IMR-90 (cell line): Measurements from ENCODE around the gene ORMDL2. TPM values are rescaled to one million over a fixed set of nuclear protein-coding genes. Genes with fewer than 3 reads are reported as not detected.

Experiments used
- ATAC-seq: fragments of 200-7000 bp; cut with Tn5 transposase; 2 replicates; pipeline ENCODE4 v1.9.1; 2020; ENCODE audit warnings: low read depth, mild to moderate bottlenecking, moderate library complexity
- BruUV-seq: library from RNA; stranded (reverse); fragments of 400-500 nt; replicated peaks from 2 replicates; lab custom pipeline; 2021; lab: Mats Ljungman, UMichigan
- CTCF ChIA-PET: fragments of 300-600 bp; formaldehyde crosslinking; extraction: SDS; loops from one replicate; lab custom pipeline; 2021; ENCODE audit warnings: antibody characterized with exemption; lab: Yijun Ruan, JAX
- POLR2A ChIA-PET: fragments of 300-600 bp; sonication (Branson Sonifier 250); formaldehyde crosslinking; loops from one replicate; lab custom pipeline; 2022; ENCODE audit warnings: antibody characterized with exemption; ENCODE audit not compliant: unreplicated experiment; lab: Charles Lee
- DNase-seq: peaks from one replicate; pipeline ENCODE4 v3.0.0; 2013
- H2AFZ ChIP-seq: replicated peaks from 2 replicates; pipeline ENCODE3; 2013; ENCODE audit warnings: low read length, mild to moderate bottlenecking; ENCODE audit not compliant: poor library complexity
- H2AK5ac ChIP-seq: 2 replicates; pipeline ENCODE4 v1.6.1; 2013; ENCODE audit warnings: low read depth, low read length, inconsistent platforms
- H2AK9ac ChIP-seq: replicated peaks from 2 replicates; pipeline ENCODE3; 2013; ENCODE audit warnings: mild to moderate bottlenecking, low read depth, low read length, moderate library complexity; ENCODE audit not compliant: poor library complexity
- H2BK120ac ChIP-seq: 2 replicates; pipeline ENCODE4 v1.6.1; 2013; ENCODE audit warnings: low read depth, low read length, inconsistent platforms
- H2BK15ac ChIP-seq: 3 replicates; pipeline ENCODE4 v1.6.1; 2013; ENCODE audit warnings: low read depth, low read length, inconsistent platforms
- H2BK20ac ChIP-seq: 2 replicates; pipeline ENCODE4 v1.6.1; 2013; ENCODE audit warnings: low read depth, mild to moderate bottlenecking, inconsistent platforms, low read length, moderate library complexity
- H2BK5ac ChIP-seq: 2 replicates; pipeline ENCODE4 v1.6.1; 2013; ENCODE audit warnings: mild to moderate bottlenecking, low read depth, low read length, inconsistent platforms; ENCODE audit not compliant: poor library complexity, severe bottlenecking
- H3K14ac ChIP-seq: replicated peaks from 2 replicates; pipeline ENCODE4 v1.6.1; 2013; ENCODE audit warnings: low read depth, low read length, inconsistent platforms
- H3K18ac ChIP-seq: 2 replicates; pipeline ENCODE4 v1.6.1; 2013; ENCODE audit warnings: low read depth, low read length, control low read depth
- H3K23ac ChIP-seq: 2 replicates; pipeline ENCODE4 v1.6.1; 2013; ENCODE audit warnings: low read depth, low read length, inconsistent platforms
- H3K27ac ChIP-seq: 2 replicates; pipeline ENCODE4 v1.5.1; 2013; ENCODE audit warnings: mild to moderate bottlenecking, control low read depth, low read length; ENCODE audit not compliant: insufficient read depth
- H3K27me3 ChIP-seq: 2 replicates; pipeline ENCODE4 v1.6.1; 2013; ENCODE audit warnings: low read length; ENCODE audit not compliant: control insufficient read depth, insufficient read depth
- H3K36me3 ChIP-seq: 2 replicates; pipeline ENCODE4 v1.6.1; 2013; ENCODE audit warnings: low read length, mixed read lengths; ENCODE audit not compliant: control insufficient read depth, insufficient read depth
- H3K4ac ChIP-seq: 2 replicates; pipeline ENCODE4 v1.6.1; 2013; ENCODE audit warnings: low read depth, low read length, inconsistent platforms
- H3K4me1 ChIP-seq: 2 replicates; pipeline ENCODE4 v1.6.1; 2013; ENCODE audit warnings: low read length, mixed read lengths; ENCODE audit not compliant: control insufficient read depth, insufficient read depth
- H3K4me2 ChIP-seq: 2 replicates; pipeline ENCODE4 v1.6.1; 2013; ENCODE audit warnings: low read depth, mild to moderate bottlenecking, control low read depth, low read length, moderate library complexity
- H3K4me3 ChIP-seq: 2 replicates; pipeline ENCODE4 v1.5.1; 2013; ENCODE audit warnings: low read depth, mild to moderate bottlenecking, control low read depth, low read length, moderate library complexity; ENCODE audit not compliant: insufficient read depth
- H3K56ac ChIP-seq: 2 replicates; pipeline ENCODE4 v1.6.1; 2013; ENCODE audit warnings: low read length, inconsistent platforms; ENCODE audit not compliant: insufficient read depth; ENCODE audit errors: extremely low read depth
- H3K79me1 ChIP-seq, 2 experiments: 2 replicates each; pipeline ENCODE4 v1.6.1; 2013; ENCODE audit warnings: low read length in 2 of 2, inconsistent platforms in 1 of 2, low read depth in 1 of 2
- H3K9ac ChIP-seq: 2 replicates; pipeline ENCODE4 v1.6.1; 2013; ENCODE audit warnings: low read depth, low read length, control low read depth
- H3K9me1 ChIP-seq: 2 replicates; pipeline ENCODE4 v1.6.1; 2013; ENCODE audit warnings: low read length, inconsistent platforms; ENCODE audit not compliant: insufficient read depth
- H3K9me3 ChIP-seq: 2 replicates; pipeline ENCODE4 v1.6.1; 2013; ENCODE audit warnings: low read length; ENCODE audit not compliant: control insufficient read depth, insufficient read depth
- H4K20me1 ChIP-seq: 2 replicates; pipeline ENCODE4 v1.6.1; 2013; ENCODE audit warnings: low read length, inconsistent platforms; ENCODE audit not compliant: insufficient read depth
- H4K5ac ChIP-seq: 2 replicates; pipeline ENCODE4 v1.6.1; 2013; ENCODE audit warnings: mild to moderate bottlenecking, low read depth, low read length, control low read depth
- H4K8ac ChIP-seq, 2 experiments: 2 replicates each; pipeline ENCODE4 v1.6.1; 2013; ENCODE audit warnings: low read depth in 2 of 2, low read length in 2 of 2, control low read depth in 1 of 2, inconsistent platforms in 1 of 2
- H4K91ac ChIP-seq: 2 replicates; pipeline ENCODE4 v1.6.1; 2013; ENCODE audit warnings: low read depth, low read length, inconsistent platforms; ENCODE audit not compliant: insufficient read depth
- BHLHE40 ChIP-seq: fragments of 150-350 bp; IDR thresholded peaks from 2 replicates; pipeline ENCODE4 v1.6.1; 2016; ENCODE audit warnings: mild to moderate bottlenecking, low read depth, low read length
- CEBPB ChIP-seq: IDR thresholded peaks from 2 replicates; pipeline ENCODE4 v1.6.1; 2012; ENCODE audit warnings: low read depth, low read length, improper control_type of control experiment
- CHD1 ChIP-seq: IDR thresholded peaks from 2 replicates; pipeline ENCODE4 v1.6.1; 2012; ENCODE audit warnings: low read depth, low read length, improper control_type of control experiment
- CTCF ChIP-seq: conservative IDR thresholded peaks from 2 replicates; pipeline ENCODE4 v1.5.1; 2012; ENCODE audit warnings: mild to moderate bottlenecking, low read depth, low read length, improper control_type of control experiment
- ELK1 ChIP-seq: fragments of 150-350 bp; IDR thresholded peaks from 2 replicates; pipeline ENCODE4 v1.6.1; 2016; ENCODE audit warnings: low read depth, mild to moderate bottlenecking, low read length, moderate library complexity, borderline replicate concordance
- FOS ChIP-seq: fragments of 150-350 bp; IDR thresholded peaks from 2 replicates; pipeline ENCODE4 v1.6.1; 2016; ENCODE audit warnings: low read depth, low read length
- MAFK ChIP-seq: IDR thresholded peaks from 2 replicates; pipeline ENCODE4 v1.6.1; 2012; ENCODE audit warnings: low read depth, low read length, improper control_type of control experiment
- MAZ ChIP-seq: IDR thresholded peaks from 2 replicates; pipeline ENCODE4 v1.6.1; 2012; ENCODE audit warnings: low read depth, mild to moderate bottlenecking, low read length, improper control_type of control experiment, moderate library complexity, borderline replicate concordance
- MXI1 ChIP-seq: IDR thresholded peaks from 2 replicates; pipeline ENCODE4 v1.6.1; 2012; ENCODE audit warnings: low read depth, mild to moderate bottlenecking, low read length, moderate library complexity, borderline replicate concordance
- NFE2L2 ChIP-seq: fragments of 150-350 bp; IDR thresholded peaks from 2 replicates; pipeline ENCODE4 v1.6.1; 2016; ENCODE audit warnings: low read depth, mild to moderate bottlenecking, low read length
- POLR2A ChIP-seq: IDR thresholded peaks from 2 replicates; pipeline ENCODE4 v1.6.1; 2012; ENCODE audit warnings: mild to moderate bottlenecking, low read depth, low read length
- RAD21 ChIP-seq: IDR thresholded peaks from 2 replicates; pipeline ENCODE4 v1.6.1; 2012; ENCODE audit warnings: low read length, improper control_type of control experiment
- RCOR1 ChIP-seq: IDR thresholded peaks from 2 replicates; pipeline ENCODE4 v1.6.1; 2012; ENCODE audit warnings: mild to moderate bottlenecking, low read length, improper control_type of control experiment; ENCODE audit not compliant: insufficient replicate concordance
- RFX5 ChIP-seq: IDR thresholded peaks from 2 replicates; pipeline ENCODE4 v1.8.0; 2012; ENCODE audit warnings: low read depth, mild to moderate bottlenecking, low read length, moderate library complexity
- SMC3 ChIP-seq: fragments of 150-350 bp; IDR thresholded peaks from 2 replicates; pipeline ENCODE4 v1.6.1; 2016; ENCODE audit warnings: low read depth, mild to moderate bottlenecking, antibody characterized with exemption, low read length, moderate library complexity
- USF2 ChIP-seq: fragments of 150-350 bp; IDR thresholded peaks from 2 replicates; pipeline ENCODE4 v1.6.1; 2017; ENCODE audit warnings: mild to moderate bottlenecking, antibody characterized with exemption, low read length, low read depth
- WGBS, 2 experiments: methylation state at CpG; one replicate each; pipeline versions ENCODE4 v1.1.5 to v1.1.7; 2013; ENCODE audit warnings: missing lambda C conversion rate in 2 of 2; ENCODE audit not compliant: insufficient read length in 1 of 2; ENCODE audit errors: extremely low coverage in 2 of 2; 5-methylcytosine and 5-hydroxymethylcytosine counted together
- dilution Hi-C: fragments of 300-500 bp; cut with HindIII; formaldehyde crosslinking; loops from one replicate; pipeline ENCODE4 v1.14.3; 2018; ENCODE audit warnings: low sequenced_read_pairs; ENCODE audit not compliant: unreplicated experiment
- in situ Hi-C: fragments of 300-500 bp; cut with MboI; formaldehyde crosslinking; loops from 3 replicates; pipeline ENCODE4 v1.14.3; 2019; ENCODE audit warnings: low sequenced_read_pairs, inconsistent platforms, mixed read lengths
- intact Hi-C: fragments of 100-400 bp; cut with micrococcal nuclease; formaldehyde crosslinking; loops from 2 replicates; pipeline ENCODE4 v1.10.0; 2022
- polyA plus RNA-seq, 3 experiments: library from polyadenylated mRNA; depleted of rRNA; stranded (reverse); fragments of >200 nt; gene quantifications; 2 replicates each; pipeline ENCODE4 v1.2.3, GENCODE V29; 2012; ENCODE audit warnings: low replicate concordance in 1 of 3
- total RNA-seq: library from RNA; depleted of rRNA; stranded (reverse); fragments of >200 nt; gene quantifications from 2 replicates; pipeline ENCODE4 v1.2.3, GENCODE V29; 2012

The ORMDL2 gene
- total and polyA plus RNA-seq, 2 of the 4 experiments (the other 2 are of a cell fraction) = 20.4 to 39.7 TPM

- peaks cover 16 to 49% of the 10 kb centered on the region in 2 experiments; a peak in 3 of 4 replicates for H3K79me1 ChIP-seq
- no peak overlapping the region for H2BK120ac ChIP-seq
- H3K9me1 ChIP-seq = peaks cover 8% of the 10 kb centered on the region
- no peak overlapping the region for H3K18ac ChIP-seq
- no peak for TF ChIP-seq CHD1
- no peak for TF ChIP-seq RFX5
- TF ChIP-seq MXI1 = no peak
- TF ChIP-seq RCOR1 = no peak
- no peak for TF ChIP-seq RAD21
- no peak for TF ChIP-seq BHLHE40
- no peak for TF ChIP-seq USF2
- no peak for TF ChIP-seq FOS
- no peak for TF ChIP-seq ELK1
- no peak for TF ChIP-seq MAZ
- TF ChIP-seq NFE2L2 = no peak
- TF ChIP-seq SMC3 = no peak
- no peak for TF ChIP-seq CTCF
- TF ChIP-seq MAFK = no peak
- no peak for TF ChIP-seq POLR2A
- TF ChIP-seq CEBPB = no peak
- no peak overlapping the region for H3K4ac ChIP-seq
- no peak overlapping the region for H2AFZ ChIP-seq
- no peaks in the 10 kb centered on the region for H3K27me3 ChIP-seq
- intact Hi-C loops (loop anchor here (5.0 to 10.0 kb wide), 4 partner anchors 73 to 292 kb away; partner anchors contain the start of genes DGKA, GDF11 and RPS26), in situ Hi-C loops (loop anchor here (10.0 kb wide), 1 partner anchor 129 kb away; no protein-coding TSS in a partner anchor), dilution Hi-C loops (no loop called here)
- H3K9me3 ChIP-seq = no peaks in the 10 kb centered on the region
- H3K9ac ChIP-seq = no peak overlapping the region; the same call in 1 of the 2 replicates
- no peak overlapping the region for H3K14ac ChIP-seq
- H3K36me3 ChIP-seq = peaks cover 12% of the 10 kb centered on the region
- BruUV-seq = no TSS peak
- WGBS, 2 experiments = 90% methylated on average over 9 of the region's 12 CpGs; no CpG with 5 or more reads in 1 of the 2 experiments
- peak overlapping the region; percentile 42; the same call in 1 of the 2 replicates for H3K4me2 ChIP-seq
- H2BK15ac ChIP-seq = no peak overlapping the region
- no peak overlapping the region for H3K27ac ChIP-seq
- no peak for DNase-seq
- no peak overlapping the region for H4K8ac ChIP-seq
- no peak overlapping the region for H3K4me3 ChIP-seq
- no peak for ATAC-seq
- peak overlapping the region; percentile 38; the same call in 1 of the 2 replicates for H3K23ac ChIP-seq
- H3K4me1 ChIP-seq = peaks cover 7% of the 10 kb centered on the region
- H4K5ac ChIP-seq = no peak overlapping the region
- CTCF ChIA-PET = no interaction called here
- no peak overlapping the region for H2AK9ac ChIP-seq
- H4K91ac ChIP-seq = no peak overlapping the region
- POLR2A ChIA-PET = no interaction called here
- peaks cover 47% of the 10 kb centered on the region for H4K20me1 ChIP-seq
- H2BK5ac ChIP-seq = no peak overlapping the region
- no peak overlapping the region for H2AK5ac ChIP-seq
- no peak overlapping the region for H3K56ac ChIP-seq
- no peak overlapping the region for H2BK20ac ChIP-seq
Observed at GRCh38 chr12:55815473-55815872, 2.4 kb upstream of the ORMDL2 start.
